HepG2 (cell line): Measurements from ENCODE around the gene ACOT9. TPM values are rescaled to one million over a fixed set of nuclear protein-coding genes. Genes with fewer than 3 reads are reported as not detected.
A peak's percentile ranks its signal among the peaks of the same experiment; 100 is the strongest.

ENCODE experiments used
- ATAC-seq: fragments of 200-7000 bp; cut with Tn5 transposase; 3 replicates; pipeline ENCODE4 v1.9.1; 2020; ENCODE audit warnings: mild to moderate bottlenecking, moderate library complexity
- BruUV-seq: library from RNA; stranded (reverse); fragments of 400-500 nt; replicated peaks from 2 replicates; lab custom pipeline; 2021; lab: Mats Ljungman, UMichigan
- CTCF ChIA-PET: fragments of 300-600 bp; formaldehyde crosslinking; extraction: SDS; loops from one replicate; lab custom pipeline; 2021; ENCODE audit warnings: low total read pairs, inconsistent platforms, low intra/inter-chr PET ratio; lab: Yijun Ruan, JAX
- POLR2A ChIA-PET: fragments of 350-600 bp; sonication (Branson Sonifier 250); formaldehyde crosslinking; loops from one replicate; lab custom pipeline; 2020; ENCODE audit warnings: antibody characterized with exemption, inconsistent platforms; lab: Yijun Ruan, JAX
- DNase-seq: peaks from one replicate; pipeline ENCODE4 v3.0.0-alpha.2; 2015; ENCODE audit warnings: low spot score
- FAIRE-seq: peaks from 3 replicates; lab custom pipeline; 2011; peaks lifted over from hg19 to GRCh38; lab: Jason Lieb, UNC
- H2AFZ ChIP-seq: one replicate; pipeline ENCODE4 v1.6.1; 2011; ENCODE audit warnings: low read length, inconsistent platforms
- H3K27ac ChIP-seq: fragments of 300-600 bp; 3 replicates; pipeline ENCODE4 v1.8.0; 2011; ENCODE audit warnings: mixed run types, mild to moderate bottlenecking, mixed read lengths, low read length, inconsistent platforms; ENCODE audit not compliant: insufficient read depth; ENCODE audit errors: extremely low read length
- H3K27me3 ChIP-seq, 2 experiments: fragments of 200-600 bp in 1 of 2; 2 replicates in 1 of 2; 3 replicates in 1 of 2; pipeline versions ENCODE4 v1.6.0 to v1.8.0; 2011; ENCODE audit warnings: low read length in 2 of 2, mild to moderate bottlenecking in 2 of 2, moderate library complexity in 2 of 2, inconsistent platforms in 1 of 2; ENCODE audit not compliant: insufficient read depth in 2 of 2, control insufficient read depth in 1 of 2
- H3K36me3 ChIP-seq, 2 experiments: fragments of 200-600 bp in 1 of 2; replicated peaks in 1 of 2; 2 replicates in 1 of 2; 3 replicates in 1 of 2; pipeline versions ENCODE4 v1.5.1 to v1.8.0; 2011; ENCODE audit warnings: low read length in 2 of 2, inconsistent platforms in 1 of 2; ENCODE audit not compliant: insufficient read depth in 2 of 2, control insufficient read depth in 1 of 2
- H3K4me1 ChIP-seq: 2 replicates; pipeline ENCODE4 v1.5.1; 2012; ENCODE audit warnings: low read length, inconsistent platforms; ENCODE audit not compliant: insufficient read depth
- H3K4me2 ChIP-seq: 2 replicates; pipeline ENCODE4 v1.6.0; 2011; ENCODE audit warnings: low read depth, low read length, inconsistent platforms
- H3K4me3 ChIP-seq, 3 experiments: fragments of 200-600 bp in 1 of 3; sonication (generic), shearing (Covaris generic) in 1 of 3; replicated peaks in 1 of 3; 2 replicates each; pipeline ENCODE4 v1.5.1; 2011 to 2016; ENCODE audit warnings: low read length in 3 of 3, inconsistent platforms in 2 of 3, low read depth in 2 of 3, mild to moderate bottlenecking in 2 of 3, control low read depth in 1 of 3, mixed read lengths in 1 of 3; ENCODE audit not compliant: insufficient read depth in 1 of 3
- H3K79me2 ChIP-seq: one replicate; pipeline ENCODE4 v1.6.1; 2011; ENCODE audit warnings: low read length, inconsistent platforms; ENCODE audit not compliant: insufficient read depth
- H3K9ac ChIP-seq: 2 replicates; pipeline ENCODE4 v1.6.0; 2011; ENCODE audit warnings: mild to moderate bottlenecking, low read depth, low read length, inconsistent platforms; ENCODE audit not compliant: insufficient read depth
- H3K9me3 ChIP-seq: 2 replicates; pipeline ENCODE4 v1.5.1; 2012; ENCODE audit warnings: mild to moderate bottlenecking, low read length
- H4K20me1 ChIP-seq: 2 replicates; pipeline ENCODE4 v1.6.0; 2011; ENCODE audit warnings: inconsistent platforms, mild to moderate bottlenecking, low read length, moderate library complexity; ENCODE audit not compliant: insufficient read depth
- ARNTL ChIP-seq: sonication (generic); formaldehyde crosslinking; IDR thresholded peaks from 2 replicates; pipeline ENCODE4 v1.4.0; 2020; ENCODE audit warnings: mild to moderate bottlenecking, missing genetic modification reagents
- BATF2 ChIP-seq: sonication (generic); formaldehyde crosslinking; IDR thresholded peaks from 2 replicates; pipeline ENCODE4 v1.8.0; 2022; ENCODE audit warnings: mild to moderate bottlenecking, missing genetic modification reagents, moderate library complexity
- BHLHE40 ChIP-seq: IDR thresholded peaks from 2 replicates; pipeline ENCODE4 v1.6.1; 2011; ENCODE audit warnings: low read length, improper control_type of control experiment
- CCAR2 ChIP-seq: fragments of 200-400 bp; formaldehyde crosslinking; optimal IDR thresholded peaks from 2 replicates; pipeline ENCODE3; 2018; ENCODE audit warnings: low read depth, mild to moderate bottlenecking, low read length, moderate library complexity
- CEBPG ChIP-seq: IDR thresholded peaks from 2 replicates; pipeline ENCODE4 v1.6.1; 2016
- EP300 ChIP-seq, 3 experiments: sonication (generic) in 1 of 3; formaldehyde crosslinking in 1 of 3; IDR thresholded peaks; 2 replicates each; pipeline versions ENCODE4 v1.5.1 to v1.6.1; 2011 to 2020; ENCODE audit warnings: low read depth in 2 of 3, low read length in 2 of 3, borderline replicate concordance in 1 of 3, improper control_type of control experiment in 1 of 3, mild to moderate bottlenecking in 1 of 3, missing genetic modification reagents in 1 of 3, moderate library complexity in 1 of 3
- GABPA ChIP-seq, 2 experiments: IDR thresholded peaks; 2 replicates each; pipeline ENCODE4 v1.6.1; 2011 to 2016; ENCODE audit warnings: low read depth in 2 of 2, low read length in 1 of 2, missing biosample characterization in 1 of 2, missing genetic modification characterization in 1 of 2
- GTF2F1 ChIP-seq: fragments of 150-350 bp; IDR thresholded peaks from 2 replicates; pipeline ENCODE4 v1.6.1; 2014; ENCODE audit warnings: low read length
- HNRNPL ChIP-seq: fragments of 200-400 bp; formaldehyde crosslinking; IDR thresholded peaks from 2 replicates; pipeline ENCODE4 v1.6.1; 2017; ENCODE audit warnings: mild to moderate bottlenecking, low read depth, low read length
- MED1 ChIP-seq: sonication (generic); formaldehyde crosslinking; IDR thresholded peaks from 2 replicates; pipeline ENCODE4 v1.4.0; 2020; ENCODE audit warnings: missing genetic modification reagents
- RARA ChIP-seq: IDR thresholded peaks from 2 replicates; pipeline ENCODE4 v1.6.1; 2016; ENCODE audit warnings: missing genetic modification reagents, missing compliant biosample characterization
- RBFOX2 ChIP-seq: fragments of 200-400 bp; formaldehyde crosslinking; IDR thresholded peaks from 2 replicates; pipeline ENCODE4 v1.6.1; 2017; ENCODE audit warnings: low read depth, mild to moderate bottlenecking, low read length
- RBM22 ChIP-seq: fragments of 200-400 bp; formaldehyde crosslinking; optimal IDR thresholded peaks from 2 replicates; pipeline ENCODE3; 2017; ENCODE audit warnings: mild to moderate bottlenecking, low read length, moderate library complexity
- RORA ChIP-seq: sonication (generic); formaldehyde crosslinking; IDR thresholded peaks from 2 replicates; pipeline ENCODE4 v1.5.0; 2020; ENCODE audit warnings: mild to moderate bottlenecking, missing genetic modification reagents, moderate library complexity
- SALL2 ChIP-seq: sonication (generic); formaldehyde crosslinking; IDR thresholded peaks from 2 replicates; pipeline ENCODE4 v1.8.1; 2023; ENCODE audit warnings: mild to moderate bottlenecking, missing genetic modification reagents, inconsistent platforms
- TARDBP ChIP-seq: sonication (generic); formaldehyde crosslinking; IDR thresholded peaks from 2 replicates; pipeline ENCODE4 v1.8.0; 2022; ENCODE audit warnings: mild to moderate bottlenecking, missing genetic modification reagents
- ZFP62 ChIP-seq: sonication (generic); formaldehyde crosslinking; IDR thresholded peaks from 2 replicates; pipeline ENCODE4 v1.4.0; 2020; ENCODE audit warnings: missing genetic modification reagents
- ZNF33A ChIP-seq: sonication (generic); formaldehyde crosslinking; IDR thresholded peaks from 2 replicates; pipeline ENCODE4 v1.5.1; 2020; ENCODE audit warnings: missing genetic modification reagents, mild to moderate bottlenecking, moderate library complexity, borderline replicate concordance
- ZNF576 ChIP-seq: sonication (generic); formaldehyde crosslinking; IDR thresholded peaks from 2 replicates; pipeline ENCODE4 v1.4.0; 2020; ENCODE audit warnings: mild to moderate bottlenecking, missing genetic modification reagents
- whole genome bisulfite sequencing: methylation state at CpG from one replicate; pipeline ENCODE4 v1.1.6; 2017; ENCODE audit warnings: low lambda C conversion rate; 5-methylcytosine and 5-hydroxymethylcytosine counted together
- in situ Hi-C: cut with HindIII; loops from 2 replicates; pipeline ENCODE4 v1.10.0; 2017; ENCODE audit warnings: low pct_unique_long_range_greater_than_20kb; ENCODE audit not compliant: extremely low pct_ligation_motif_present
- intact Hi-C: fragments of 100-400 bp; cut with micrococcal nuclease; formaldehyde crosslinking; loops from one replicate; pipeline ENCODE4 v1.10.0; 2022; ENCODE audit not compliant: unreplicated experiment
- polyA plus RNA-seq, 8 experiments: library from polyadenylated mRNA; depleted of rRNA in 3 of 8; stranded (reverse) in 7 of 8; unstranded in 1 of 8; fragments of >200 nt; fragmentation: Illumina TruSeq in 4 of 8; extraction: Trizol in 4 of 8; gene quantifications; 2 replicates each; pipeline versions ENCODE4 v1.2.1 to v1.2.3, GENCODE V29; 2011 to 2016; ENCODE audit warnings: low read depth in 4 of 8, missing spikeins in 1 of 8, mixed read lengths in 1 of 8; ENCODE audit not compliant: insufficient read depth in 1 of 8
- total RNA-seq, 5 experiments: library from RNA; depleted of rRNA; stranded (reverse); fragments of >200 nt; fragmentation: Illumina TruSeq; extraction: Trizol; gene quantifications; 2 replicates each; pipeline ENCODE4 v1.2.3, GENCODE V29; 2016; ENCODE audit warnings: low read depth in 1 of 5

Gene ACOT9
- total and polyA plus RNA-seq, 2 of the 13 experiments (the other 11 are each of a cell fraction or from before 2014, with no cell fraction given) = 33.3 to 36.9 TPM

- TF ChIP-seq TARDBP (CRISPR knock-in tag) (no peak), SALL2 (no peak), CEBPG (CRISPR knock-in tag) (peak; percentile 60; the same call in 1 of the 2 replicates), EP300 (IDR thresholded peaks at IDR 0.05; ENCODE audit: low read depth in 2 of 2, low read length in 2 of 2) (0 out of 4 replicates have a peak, but pooled peaks of 1 of the 2 experiments have one; percentile 11), EP300 (CRISPR knock-in tag; IDR thresholded peaks at IDR 0.05; ENCODE audit: borderline replicate concordance) (no peak), MED1 (CRISPR knock-in tag) (peak; percentile 15; the same call in 1 of the 2 replicates), RARA (CRISPR knock-in tag) (no peak), RORA (CRISPR knock-in tag) (no peak), HNRNPL (0 out of 2 replicates have a peak, but pooled peaks have one; percentile 52)
Observed at GRCh38 chrX:23784470-23785331, 41.6 kb upstream of the ACOT9 start (continued).

- CTCF ChIA-PET = interaction anchor here (2.0 kb wide), 1 partner anchor 118 kb away, joined by 27 read pairs; no protein-coding TSS in a partner anchor
- WGBS = 3% methylated on average over 11 of the region's 21 CpGs
- TF ChIP-seq GABPA (IDR thresholded peaks at IDR 0.05; ENCODE audit: low read depth, low read length) (no peak), GABPA (CRISPR knock-in tag; IDR thresholded peaks at IDR 0.05; ENCODE audit: low read depth) (0 out of 2 replicates have a peak, but pooled peaks have one; percentile 6), ARNTL (CRISPR knock-in tag) (no peak), ZNF33A (CRISPR knock-in tag) (no peak), RBM22 (peak; percentile 9), CCAR2 (no peak), BATF2 (CRISPR knock-in tag) (0 out of 2 replicates have a peak, but pooled peaks have one; percentile 11), GTF2F1 (no peak), RBFOX2 (peak; percentile 79), ZNF576 (CRISPR knock-in tag) (no peak), ZFP62 (CRISPR knock-in tag) (no peak), BHLHE40 (no peak)
Observed at GRCh38 chrX:23783589-23784469, 40.8 kb upstream of the ACOT9 start.

More at GRCh38 chrX:23783589-23784469, 40.8 kb upstream of the ACOT9 start:
- Histone ChIP-seq H2AFZ (no peak overlapping the region), H3K9me3 (no peaks in the 10 kb centered on the region), H3K79me2 (peaks cover 31% of the 10 kb centered on the region), H3K4me1 (peaks cover 37% of the 10 kb centered on the region), H3K4me3 (peak overlapping the region; percentile 87 to 93 (median 88)), H3K27me3 (no peaks in the 10 kb centered on the region; a peak in 1 of 5 replicates), H3K36me3 (peaks cover 0 to 1% of the 10 kb centered on the region in 2 experiments; a peak in 2 of 5 replicates), H3K9ac (peak overlapping the region; percentile 89), H3K27ac (peak overlapping the region; percentile 77), H4K20me1 (peaks cover 17% of the 10 kb centered on the region), H3K4me2 (peak overlapping the region; percentile 78)
- in situ Hi-C loops (loop anchor here (5.0 kb wide), 1 partner anchor 118 kb away; no protein-coding TSS in a partner anchor), intact Hi-C loops (loop anchor here (2.0 to 10.0 kb wide), 2 partner anchors 61 to 1939 kb away; no protein-coding TSS in a partner anchor)
- POLR2A ChIA-PET = interaction anchor here (1.0 to 4.7 kb wide), 20 partner anchors 13 to 267 kb away, joined by 3 to 91 read pairs (median 6); partner anchors contain the start of genes ACOT9, APOO and CXorf58
- no peak for ATAC-seq
- no peak for FAIRE-seq
- DNase-seq = no peak
- BruUV-seq = TSS peak; percentile 73
